Measurements from ENCODE around the gene PIK3R2. TPM values are rescaled to one million over a fixed set of nuclear protein-coding genes. Genes with fewer than 3 reads are reported as not detected.
A peak's percentile ranks its signal among the peaks of the same experiment; 100 is the strongest.

PIK3R2 gene
- total and polyA plus RNA-seq, 2 of the 13 experiments (the other 11 are each of a cell fraction or from before 2014, with no cell fraction given): 18.6 to 25.3 TPM

- TF ChIP-seq THAP9 (CRISPR knock-in tag; IDR thresholded peaks at IDR 0.05; ENCODE audit: borderline replicate concordance): no peak; the same call in 1 of the 2 replicates
- no peak for TF ChIP-seq ZNF800 (CRISPR knock-in tag; IDR thresholded peaks at IDR 0.05)
- no peak for TF ChIP-seq ATF1 (CRISPR knock-in tag; IDR thresholded peaks at IDR 0.05)
- no peak for TF ChIP-seq ZKSCAN5 (CRISPR knock-in tag; IDR thresholded peaks at IDR 0.05)
- TF ChIP-seq ZNF333 (CRISPR knock-in tag; IDR thresholded peaks at IDR 0.05; ENCODE audit: borderline replicate concordance): 0 out of 2 replicates have a peak, but pooled peaks have one; percentile 31
- TF ChIP-seq ARNTL (CRISPR knock-in tag; IDR thresholded peaks at IDR 0.05): peak; percentile 99
- TF ChIP-seq SNAI1 (CRISPR knock-in tag; IDR thresholded peaks at IDR 0.05; ENCODE audit: borderline replicate concordance): no peak
- no peak for TF ChIP-seq DZIP1 (CRISPR knock-in tag; IDR thresholded peaks at IDR 0.05)
- TF ChIP-seq GATA4 (IDR thresholded peaks at IDR 0.05; ENCODE audit: borderline replicate concordance, low read depth): no peak
These were observed 17.0 kb upstream of the PIK3R2 start (continued) for GRCh38 chr19:18135712-18136584.
